ENCODE data around the gene SP140.

Gene SP140

DNA sequence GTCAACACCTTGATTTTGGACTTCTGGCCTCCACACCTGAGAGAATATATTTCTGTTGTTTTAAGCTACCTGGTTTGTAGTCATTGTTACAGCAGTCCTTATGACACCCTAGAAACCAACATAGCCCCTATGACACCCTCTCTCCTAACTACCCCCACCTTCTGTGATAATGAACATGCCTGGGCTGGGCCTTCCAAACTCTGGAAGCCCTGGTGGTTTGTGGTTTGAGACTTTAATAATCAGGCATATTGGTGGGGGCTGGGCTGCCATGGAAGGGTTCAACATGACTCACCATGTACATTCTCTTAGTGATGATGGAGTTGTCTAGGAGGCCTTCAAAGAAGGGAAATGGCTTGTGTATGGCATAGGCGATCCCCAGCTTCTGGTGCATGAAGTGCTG is 9.0 kb upstream of the SP140 start:
- no peak overlapping the region for H2BK5ac ChIP-seq (ENCODE audit: low read depth, low read length, poor library complexity, severe bottlenecking)
- no peak overlapping the region for H2AK5ac ChIP-seq (ENCODE audit: low read length, severe bottlenecking)
- H2BK12ac ChIP-seq (ENCODE audit: low read length in 2 of 2) = no peak overlapping the region
- peaks cover 2% of the 10 kb centered on the region for H3K4me1 ChIP-seq (ENCODE audit: control insufficient read depth, insufficient read depth, low read depth, low read length)
- no peak overlapping the region for H3K4ac ChIP-seq (ENCODE audit: low read depth in 1 of 2, low read length in 2 of 2)
- no peak overlapping the region for H2AFZ ChIP-seq (ENCODE audit: low read depth, low read length)
- no peaks in the 10 kb centered on the region for H3K9me3 ChIP-seq (ENCODE audit: control insufficient read depth, low read length)
- no peak overlapping the region for H4K8ac ChIP-seq (ENCODE audit: low read length)
- no peak overlapping the region for H3K4me2 ChIP-seq (ENCODE audit: low read length, poor library complexity, severe bottlenecking)
- no peak overlapping the region for H3K9ac ChIP-seq (ENCODE audit: low read length)
- no peak for DNase-seq
- H3K36me3 ChIP-seq (ENCODE audit: control insufficient read depth in 1 of 2, insufficient read depth in 2 of 2, low read depth in 1 of 2, low read length in 2 of 2) = peaks cover 19 to 52% of the 10 kb centered on the region in 2 experiments
- no peaks in the 10 kb centered on the region for H3K27me3 ChIP-seq (ENCODE audit: control insufficient read depth in 1 of 2, insufficient read depth in 1 of 2, low read length in 2 of 2)
- no peak overlapping the region for H3K18ac ChIP-seq (ENCODE audit: low read depth in 1 of 2, low read length in 2 of 2)
- no peak overlapping the region for H3K27ac ChIP-seq (ENCODE audit: low read length, poor library complexity, severe bottlenecking)
- WGBS = 96% methylated on average over 1 of the region's 1 CpG
- peaks cover 7% of the 10 kb centered on the region for H3K79me1 ChIP-seq (replicated peaks; ENCODE audit: low read length, poor library complexity, severe bottlenecking)
- no peak overlapping the region for H3K14ac ChIP-seq (ENCODE audit: low read length in 2 of 2)
- H3K23ac ChIP-seq (ENCODE audit: low read length in 2 of 2) = no peak overlapping the region
- H3K4me3 ChIP-seq (ENCODE audit: insufficient read depth in 1 of 2, low read depth in 1 of 2, low read length in 2 of 2) = no peak overlapping the region
- no peak overlapping the region for H2BK120ac ChIP-seq (ENCODE audit: low read depth, low read length)
- H4K91ac ChIP-seq (ENCODE audit: low read length) = no peak overlapping the region
- H2BK15ac ChIP-seq (ENCODE audit: low read depth, poor library complexity, severe bottlenecking) = no peak overlapping the region

GRCh38 chr2:230217424-230217823 is 8.1 kb upstream of the SP140 start:
- H4K8ac ChIP-seq (ENCODE audit: low read length) = no peak overlapping the region
- no peak overlapping the region for H2BK120ac ChIP-seq (ENCODE audit: low read depth, low read length)
- H3K27ac ChIP-seq (ENCODE audit: low read length, poor library complexity, severe bottlenecking) = no peak overlapping the region
- H3K4me1 ChIP-seq (ENCODE audit: control insufficient read depth, insufficient read depth, low read depth, low read length) = peaks cover 5% of the 10 kb centered on the region
- H3K23ac ChIP-seq (ENCODE audit: low read length in 2 of 2) = no peak overlapping the region
- H3K9me3 ChIP-seq (ENCODE audit: control insufficient read depth, low read length) = no peaks in the 10 kb centered on the region
- H3K79me1 ChIP-seq (replicated peaks; ENCODE audit: low read length, poor library complexity, severe bottlenecking) = peaks cover 7% of the 10 kb centered on the region
- no peak overlapping the region for H3K4ac ChIP-seq (ENCODE audit: low read depth in 1 of 2, low read length in 2 of 2)
- no peak overlapping the region for H3K14ac ChIP-seq (ENCODE audit: low read length in 2 of 2)
- H3K27me3 ChIP-seq (ENCODE audit: control insufficient read depth in 1 of 2, insufficient read depth in 1 of 2, low read length in 2 of 2) = no peaks in the 10 kb centered on the region
- H2BK15ac ChIP-seq (ENCODE audit: low read depth, poor library complexity, severe bottlenecking) = no peak overlapping the region
- DNase-seq = no peak
- H2AFZ ChIP-seq (ENCODE audit: low read depth, low read length) = no peak overlapping the region
- H3K4me3 ChIP-seq (ENCODE audit: insufficient read depth in 1 of 2, low read depth in 1 of 2, low read length in 2 of 2) = no peak overlapping the region
- no peak overlapping the region for H3K4me2 ChIP-seq (ENCODE audit: low read length, poor library complexity, severe bottlenecking)
- no peak overlapping the region for H3K9ac ChIP-seq (ENCODE audit: low read length)
- no peak overlapping the region for H3K18ac ChIP-seq (ENCODE audit: low read depth in 1 of 2, low read length in 2 of 2)
- no peak overlapping the region for H2BK12ac ChIP-seq (ENCODE audit: low read length in 2 of 2)
- 92% methylated on average over 3 of the region's 3 CpGs for WGBS
- H2BK5ac ChIP-seq (ENCODE audit: low read depth, low read length, poor library complexity, severe bottlenecking) = no peak overlapping the region
- H4K91ac ChIP-seq (ENCODE audit: low read length) = no peak overlapping the region
- H3K36me3 ChIP-seq (ENCODE audit: control insufficient read depth in 1 of 2, insufficient read depth in 2 of 2, low read depth in 1 of 2, low read length in 2 of 2) = peaks cover 15 to 43% of the 10 kb centered on the region in 2 experiments
- no peak overlapping the region for H2AK5ac ChIP-seq (ENCODE audit: low read length, severe bottlenecking)

GRCh38 chr2:230218421-230218820 is 7.1 kb upstream of the SP140 start:
- Histone ChIP-seq H3K79me1 (replicated peaks; ENCODE audit: low read length, poor library complexity, severe bottlenecking) (peaks cover 7% of the 10 kb centered on the region), H3K27ac (ENCODE audit: low read length, poor library complexity, severe bottlenecking) (no peak overlapping the region), H3K18ac (ENCODE audit: low read depth in 1 of 2, low read length in 2 of 2) (no peak overlapping the region), H4K8ac (ENCODE audit: low read length) (no peak overlapping the region), H2AFZ (ENCODE audit: low read depth, low read length) (no peak overlapping the region), H2BK12ac (ENCODE audit: low read length in 2 of 2) (no peak overlapping the region), H2BK5ac (ENCODE audit: low read depth, low read length, poor library complexity, severe bottlenecking) (no peak overlapping the region), H3K14ac (ENCODE audit: low read length in 2 of 2) (no peak overlapping the region), H3K27me3 (ENCODE audit: control insufficient read depth in 1 of 2, insufficient read depth in 1 of 2, low read length in 2 of 2) (no peaks in the 10 kb centered on the region), H3K4ac (ENCODE audit: low read depth in 1 of 2, low read length in 2 of 2) (no peak overlapping the region), H3K9me3 (ENCODE audit: control insufficient read depth, low read length) (no peaks in the 10 kb centered on the region), H4K91ac (ENCODE audit: low read length) (no peak overlapping the region), H2AK5ac (ENCODE audit: low read length, severe bottlenecking) (no peak overlapping the region), H3K9ac (ENCODE audit: low read length) (peak overlapping the region; percentile 30), H3K23ac (ENCODE audit: low read length in 2 of 2) (no peak overlapping the region), H3K4me1 (ENCODE audit: control insufficient read depth, insufficient read depth, low read depth, low read length) (peaks cover 5% of the 10 kb centered on the region), H2BK15ac (ENCODE audit: low read depth, poor library complexity, severe bottlenecking) (no peak overlapping the region), H3K4me3 (ENCODE audit: insufficient read depth in 1 of 2, low read depth in 1 of 2, low read length in 2 of 2) (peak overlapping the region in 1 of 2 experiments; percentile 87), H2BK120ac (ENCODE audit: low read depth, low read length) (no peak overlapping the region), H3K36me3 (ENCODE audit: control insufficient read depth in 1 of 2, insufficient read depth in 2 of 2, low read depth in 1 of 2, low read length in 2 of 2) (peaks cover 8 to 33% of the 10 kb centered on the region in 2 experiments), H3K4me2 (ENCODE audit: low read length, poor library complexity, severe bottlenecking) (peak overlapping the region; percentile 36)
- no peak for DNase-seq
- 60% methylated on average over 1 of the region's 2 CpGs for WGBS

DNA sequence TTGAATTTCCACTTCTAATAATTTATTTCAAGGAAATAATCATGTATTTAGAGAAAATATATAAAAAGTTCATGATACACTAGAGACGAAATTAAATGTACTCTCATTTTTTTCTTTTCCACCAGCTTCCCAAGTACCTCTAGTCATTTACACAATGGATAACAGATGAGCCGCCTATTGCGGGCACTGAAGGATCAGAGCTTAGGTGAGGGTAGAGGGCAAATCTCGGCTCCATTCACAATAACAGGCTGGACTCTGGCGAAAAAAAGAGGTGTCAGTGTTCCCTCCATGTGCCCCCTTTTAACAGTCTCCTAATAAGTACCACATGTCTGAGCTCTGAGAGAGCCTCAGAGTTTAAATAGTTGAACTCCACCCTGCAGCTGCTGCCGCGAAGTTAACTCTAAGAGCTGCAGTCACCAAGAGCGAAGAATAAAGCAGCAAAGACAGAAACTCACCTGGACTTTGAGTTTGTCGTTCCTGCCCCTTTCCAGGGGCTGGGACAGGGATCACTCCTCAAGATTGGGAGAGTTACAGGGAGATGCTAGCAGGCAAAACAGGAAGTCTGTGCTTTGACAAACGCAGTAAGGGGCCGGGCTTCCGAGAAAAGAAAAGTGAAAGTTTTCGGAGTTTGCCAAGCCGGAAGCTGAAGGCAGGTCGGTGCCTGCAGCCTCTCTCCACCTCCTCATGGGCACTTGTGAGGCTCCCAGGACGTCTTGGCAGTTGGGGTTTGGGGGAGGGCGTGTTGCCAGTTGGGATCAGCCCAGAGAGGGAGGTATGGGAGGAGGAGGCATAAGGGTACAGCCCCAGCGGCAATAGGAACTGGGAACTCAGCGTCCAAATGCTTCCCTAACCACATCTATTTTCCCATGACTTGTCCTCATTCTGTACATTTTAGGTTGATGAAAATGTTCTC is 5.9 kb upstream of the SP140 start, which contains the start of gene SP110:
Gene SP110, minus strand, starts transcription at position 566 of the 913 bp plus-strand sequence. CDS start 3,057 bp downstream, outside the sequence.
- Histone ChIP-seq H4K8ac (ENCODE audit: low read length) (peak within 1 kb of the TSS; percentile 90), H3K36me3 (ENCODE audit: control insufficient read depth in 1 of 2, insufficient read depth in 2 of 2, low read depth in 1 of 2, low read length in 2 of 2) (peaks cover 4 to 21% of the 10 kb centered on the region in 2 experiments), H2BK15ac (ENCODE audit: low read depth, poor library complexity, severe bottlenecking) (peak within 1 kb of the TSS; percentile 74), H3K9ac (ENCODE audit: low read length) (peak within 1 kb of the TSS; percentile 92), H3K27ac (ENCODE audit: low read length, poor library complexity, severe bottlenecking) (peak within 1 kb of the TSS; percentile 71), H3K4me3 (ENCODE audit: insufficient read depth in 1 of 2, low read depth in 1 of 2, low read length in 2 of 2) (peak within 1 kb of the TSS; percentile 56 to 87), H3K23ac (ENCODE audit: low read length in 2 of 2) (no peak within 1 kb of the TSS), H3K27me3 (ENCODE audit: control insufficient read depth in 1 of 2, insufficient read depth in 1 of 2, low read length in 2 of 2) (no peaks in the 10 kb centered on the region), H3K14ac (ENCODE audit: low read length in 2 of 2) (no peak within 1 kb of the TSS), H3K4me2 (ENCODE audit: low read length, poor library complexity, severe bottlenecking) (peak within 1 kb of the TSS; percentile 75), H3K4ac (ENCODE audit: low read depth in 1 of 2, low read length in 2 of 2) (peak within 1 kb of the TSS in 1 of 2 experiments; percentile 86), H3K9me3 (ENCODE audit: control insufficient read depth, low read length) (no peaks in the 10 kb centered on the region), H2BK5ac (ENCODE audit: low read depth, low read length, poor library complexity, severe bottlenecking) (no peak within 1 kb of the TSS), H3K4me1 (ENCODE audit: control insufficient read depth, insufficient read depth, low read depth, low read length) (peaks cover 5% of the 10 kb centered on the region), H2AFZ (ENCODE audit: low read depth, low read length) (no peak within 1 kb of the TSS), H3K79me1 (replicated peaks; ENCODE audit: low read length, poor library complexity, severe bottlenecking) (peaks cover 5% of the 10 kb centered on the region), H3K18ac (ENCODE audit: low read depth in 1 of 2, low read length in 2 of 2) (peak within 1 kb of the TSS; percentile 76 to 97), H2BK12ac (ENCODE audit: low read length in 2 of 2) (peak within 1 kb of the TSS in 1 of 2 experiments; percentile 58), H4K91ac (ENCODE audit: low read length) (peak within 1 kb of the TSS; percentile 57), H2AK5ac (ENCODE audit: low read length, severe bottlenecking) (peak within 1 kb of the TSS; percentile 68), H2BK120ac (ENCODE audit: low read depth, low read length) (peak within 1 kb of the TSS; percentile 54)
- DNase-seq = peak; percentile 86
- 21% methylated on average over 14 of the region's 19 CpGs for WGBS

Data from mesenchymal stem cell (in vitro differentiated cells and primary cell).